ENCODE results near the gene TENM4.
"Not testable (repeated sequence)": the region's sequence is repeated elsewhere in the genome, so short reads cannot be mapped to it uniquely, and the experiment has no call there.

TENM4 gene

DNA sequence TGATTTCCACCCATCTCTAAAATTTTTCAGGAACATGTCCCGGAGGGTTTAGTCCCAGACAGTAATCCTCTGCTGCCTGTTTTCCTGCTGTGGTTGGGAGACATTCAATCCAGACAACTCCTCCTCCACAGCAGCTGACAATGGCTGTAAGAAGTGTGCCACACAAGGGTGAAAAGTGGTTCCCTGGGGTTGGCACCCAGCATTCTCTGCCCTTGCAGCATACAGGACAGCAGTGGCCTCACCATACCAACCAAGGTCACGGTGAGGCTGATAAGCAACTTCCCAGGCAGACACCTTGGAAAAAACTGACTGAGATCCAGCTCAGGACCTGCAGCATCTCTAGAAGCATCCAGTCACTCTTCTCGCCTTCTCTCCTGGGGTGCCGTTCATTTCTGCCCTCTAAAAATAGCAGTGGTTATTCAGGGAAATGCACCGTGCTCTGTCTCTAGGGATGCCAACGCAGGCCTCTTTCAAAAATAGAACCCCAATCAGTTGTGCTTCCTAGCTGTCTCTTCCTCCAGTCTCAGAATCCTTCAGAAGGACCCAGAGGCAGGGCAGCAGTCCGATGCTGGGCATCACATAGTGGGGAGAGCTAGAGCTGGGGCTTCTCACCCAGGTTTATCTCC lies 241.0 kb downstream of the TENM4 start:
- no peak for DNase-seq

DNA sequence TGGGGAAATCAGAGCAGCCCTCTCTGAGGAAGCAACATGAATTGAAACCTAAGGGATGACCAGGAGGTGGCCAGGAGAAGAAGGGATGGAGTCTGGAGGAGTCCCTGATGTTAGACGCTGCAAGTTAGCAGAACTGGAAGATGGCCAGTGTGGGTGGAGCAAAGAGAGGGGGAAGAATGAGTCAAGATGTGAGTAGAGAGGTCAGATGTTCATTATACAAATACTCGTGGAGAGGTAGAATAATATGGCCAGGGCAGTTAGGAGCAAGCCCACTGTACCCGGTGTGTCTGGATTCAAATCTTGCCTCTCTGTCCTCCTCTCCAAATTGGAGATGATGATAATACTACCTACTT lies 242.0 kb downstream of the TENM4 start:
- no peak for DNase-seq

DNA sequence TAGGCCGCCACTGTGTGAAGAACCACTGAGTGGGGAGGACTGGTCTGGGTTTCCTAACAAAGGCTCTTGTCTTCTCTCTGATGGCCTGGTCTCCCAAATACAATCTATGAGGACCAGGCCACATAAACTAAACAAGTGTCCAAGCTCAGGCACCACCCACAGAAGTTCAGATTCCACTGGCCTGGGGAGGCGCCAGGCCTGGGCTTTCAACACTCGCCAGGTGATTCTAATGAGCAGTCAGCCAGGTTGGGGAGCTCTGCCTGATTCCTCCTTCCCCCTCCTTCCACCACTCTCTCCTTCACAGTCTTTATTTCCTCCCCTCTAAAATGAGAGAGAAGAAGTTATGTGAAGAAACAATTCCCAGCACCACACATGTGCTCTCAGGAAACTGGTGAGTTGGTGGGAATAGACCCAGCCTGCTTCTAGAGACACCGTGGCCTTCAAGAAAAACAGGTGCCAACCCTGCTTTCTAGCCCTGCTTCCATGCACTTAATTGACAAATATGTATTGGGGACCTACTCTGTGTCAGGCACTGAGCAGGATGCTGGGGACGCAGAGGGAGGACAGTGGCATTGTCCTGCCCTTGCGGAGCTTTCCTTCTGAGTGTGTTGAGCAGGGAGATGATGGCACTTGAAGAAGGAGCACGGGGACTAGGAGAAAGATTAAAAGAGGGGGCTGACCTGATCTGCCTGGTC lies 242.5 kb downstream of the TENM4 start:
- no peak for DNase-seq

DNA sequence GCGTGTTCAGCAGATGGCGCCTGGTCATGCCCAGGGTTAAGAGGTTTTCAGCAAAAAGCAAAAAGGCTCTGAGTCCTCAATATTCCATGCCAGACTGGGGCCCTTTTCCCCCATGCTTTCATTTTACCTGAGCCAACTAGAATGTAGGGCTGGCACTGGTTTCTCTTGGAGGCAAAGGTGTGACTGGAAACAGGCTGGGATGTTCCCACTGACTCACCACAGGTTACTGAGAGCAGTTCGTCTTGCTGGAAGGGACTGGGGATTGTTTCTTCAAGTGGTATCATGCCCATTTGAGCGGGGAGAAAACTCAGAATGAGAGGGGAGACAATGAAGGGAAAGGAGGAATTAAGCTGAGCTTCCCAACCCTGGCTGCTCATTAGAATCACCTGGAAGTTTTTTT lies 243.9 kb downstream of the TENM4 start:
- DNase-seq = no peak

DNA sequence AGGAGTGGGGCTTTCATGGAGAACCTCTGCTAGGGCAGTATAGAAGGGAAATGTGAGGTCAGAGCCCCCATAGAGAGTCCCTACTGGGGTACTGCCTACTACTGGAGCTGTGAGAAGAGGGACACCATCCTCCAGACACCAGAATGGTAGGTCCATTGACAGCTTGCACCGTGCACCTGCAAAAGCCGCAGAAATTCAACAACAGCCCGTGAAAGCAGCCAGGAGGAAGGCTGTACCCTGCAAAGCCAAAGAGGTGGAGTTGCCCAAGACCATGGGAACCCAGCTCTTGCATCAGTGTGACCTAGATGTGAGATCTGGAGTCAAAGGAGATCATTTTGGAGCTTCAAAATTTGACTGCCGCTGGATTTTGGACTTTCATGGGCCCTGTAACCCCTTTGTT lies 245.6 kb downstream of the TENM4 start:
- no peak for DNase-seq

DNA sequence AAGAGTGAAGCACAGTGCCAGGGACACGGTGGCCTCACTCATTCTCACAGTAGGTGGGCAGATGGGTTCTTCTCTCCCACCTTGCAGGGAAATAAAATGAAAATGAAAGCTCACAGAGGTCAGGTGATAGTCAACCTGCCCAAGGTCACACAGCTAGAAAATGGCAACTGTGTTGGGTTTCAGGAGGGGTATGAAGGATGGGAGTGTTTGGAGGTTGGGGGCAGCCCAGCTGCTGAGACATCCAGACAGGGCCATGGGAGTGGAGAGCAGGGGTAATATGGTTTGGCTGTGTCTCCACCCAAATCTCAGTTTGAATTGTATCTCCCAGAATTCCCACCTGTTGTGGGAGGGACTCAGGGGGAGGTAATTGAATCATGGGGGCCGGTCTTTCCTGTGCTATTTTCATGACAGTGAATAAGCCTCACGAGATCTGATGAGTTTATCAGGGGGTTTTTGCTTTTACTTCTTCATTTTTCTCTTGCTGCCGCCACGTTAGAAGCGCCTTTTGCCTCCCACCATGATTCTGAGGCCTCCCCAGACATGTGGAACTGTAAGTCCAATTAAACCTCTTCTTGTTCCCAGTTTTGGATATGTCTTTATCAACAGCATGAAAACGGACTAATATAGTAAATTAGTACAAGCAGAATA lies 247.0 kb downstream of the TENM4 start:
- DNase-seq = no peak

DNA sequence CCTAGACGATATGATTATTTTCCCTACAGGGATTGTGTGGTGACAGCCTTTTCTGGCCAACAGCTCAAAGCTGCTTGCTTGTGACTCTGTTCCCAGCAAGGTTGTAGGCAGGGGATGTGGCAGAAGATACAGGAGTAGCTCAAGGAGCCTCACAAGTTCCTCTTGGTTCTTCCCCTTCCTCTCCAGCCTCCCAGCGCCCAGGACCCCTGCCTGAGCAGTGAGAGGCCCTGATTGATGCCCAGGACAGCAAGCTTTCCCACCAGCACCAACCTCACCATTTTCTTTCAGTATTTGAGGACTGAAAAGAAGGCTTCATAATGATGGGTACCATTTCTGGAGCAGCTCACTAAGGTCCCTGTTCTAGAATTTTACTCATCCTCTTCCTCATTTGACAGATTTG lies 248.0 kb downstream of the TENM4 start:
- DNase-seq = no peak

DNA sequence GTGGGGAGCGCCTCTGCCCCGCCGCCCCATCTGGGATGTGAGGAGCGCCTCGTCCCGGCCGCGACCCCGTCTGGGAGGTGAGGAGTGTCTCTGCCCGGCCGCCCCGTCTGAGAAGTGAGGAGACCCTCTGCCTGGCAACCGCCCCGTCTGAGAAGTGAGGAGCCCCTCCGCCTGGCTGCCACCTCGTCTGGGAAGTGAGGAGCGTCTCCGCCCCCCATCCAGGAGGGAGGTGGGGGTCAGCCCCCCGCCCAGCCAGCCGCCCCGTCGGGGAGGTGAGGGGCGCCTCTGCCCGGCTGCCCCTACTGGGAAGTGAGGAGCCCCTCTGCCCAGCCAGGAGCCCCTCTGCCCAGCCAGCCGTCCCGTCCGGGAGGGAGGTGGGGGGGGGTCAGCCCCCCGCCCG lies 249.1 kb downstream of the TENM4 start:
- DNase-seq = not testable (repeated sequence)

DNA sequence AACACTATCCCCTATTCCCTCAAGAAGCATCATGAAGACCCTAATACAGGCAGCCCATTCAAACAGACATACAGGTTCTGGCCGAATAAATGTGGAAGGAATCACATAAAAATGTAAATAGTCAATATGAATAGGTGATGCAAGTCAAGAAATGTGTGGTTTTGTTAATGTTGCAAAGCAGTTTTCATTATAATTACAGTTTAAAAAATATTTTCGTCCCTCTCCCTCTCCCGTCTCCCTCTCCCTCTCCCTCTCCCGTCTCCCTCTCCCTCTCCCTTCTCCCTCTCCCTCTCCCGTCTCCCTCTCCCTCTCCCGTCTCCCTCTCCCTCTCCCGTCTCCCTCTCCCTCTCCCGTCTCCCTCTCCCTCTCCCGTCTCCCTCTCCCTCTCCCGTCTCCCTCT lies 250.3 kb downstream of the TENM4 start:
- DNase-seq = not testable (repeated sequence)

DNA sequence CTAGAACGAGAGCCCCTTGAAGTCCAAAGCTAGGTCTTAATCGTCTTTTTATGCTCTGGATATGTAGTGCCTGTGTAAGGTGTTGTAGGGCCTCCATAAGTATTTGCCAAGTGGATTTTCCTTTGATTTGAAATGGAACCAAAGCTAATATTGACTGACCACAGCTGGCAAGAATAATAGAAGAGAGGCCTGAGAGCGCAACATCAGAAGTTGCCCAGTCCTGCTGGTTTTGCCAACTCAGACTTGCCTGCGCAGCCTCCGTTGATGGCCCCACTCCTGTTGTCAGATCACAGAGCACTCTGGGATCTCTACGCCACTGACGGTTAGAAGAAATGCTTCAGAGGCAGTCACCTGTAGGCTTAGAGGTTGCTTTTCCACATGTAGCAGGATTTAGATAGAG lies 251.2 kb downstream of the TENM4 start:
- peak; percentile 27 for DNase-seq

DNA sequence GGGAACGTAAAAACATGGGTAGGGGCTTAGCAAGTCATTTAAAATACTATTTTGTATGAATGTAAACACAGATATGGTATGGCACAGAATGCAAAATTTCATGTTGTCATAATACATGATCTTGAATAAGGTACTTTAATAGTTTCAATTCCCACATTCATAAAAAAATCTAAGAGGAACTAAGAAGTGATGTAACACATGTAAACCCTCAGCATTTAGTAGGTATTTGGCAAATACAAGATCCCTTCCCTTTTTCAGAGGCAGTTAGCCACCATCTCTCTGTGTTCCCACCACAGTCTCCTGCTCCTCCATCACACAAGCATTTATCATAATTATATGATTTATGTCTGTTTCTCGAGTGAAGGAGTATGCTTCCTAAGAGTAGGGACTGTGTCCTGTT lies 251.8 kb downstream of the TENM4 start:
- DNase-seq = no peak

DNA sequence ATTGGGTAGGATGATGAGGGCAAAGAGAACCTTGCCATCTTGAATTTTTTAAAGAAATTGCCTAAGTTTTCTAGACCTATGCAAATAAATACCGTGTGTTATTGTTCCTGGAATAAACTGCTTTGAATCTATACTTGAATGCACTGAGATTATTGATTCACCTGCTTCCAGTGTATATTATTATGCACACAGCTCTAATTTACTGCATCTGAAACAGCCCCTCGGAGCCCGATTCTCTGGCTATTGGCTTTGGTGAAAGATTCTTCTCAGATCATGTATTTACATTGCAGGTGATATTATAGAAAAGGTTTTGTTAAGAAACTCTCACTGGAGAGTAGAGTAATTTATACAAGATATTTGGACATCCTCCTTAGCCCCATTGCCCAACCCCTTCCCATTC lies 254.2 kb downstream of the TENM4 start:
- no peak for DNase-seq

DNA sequence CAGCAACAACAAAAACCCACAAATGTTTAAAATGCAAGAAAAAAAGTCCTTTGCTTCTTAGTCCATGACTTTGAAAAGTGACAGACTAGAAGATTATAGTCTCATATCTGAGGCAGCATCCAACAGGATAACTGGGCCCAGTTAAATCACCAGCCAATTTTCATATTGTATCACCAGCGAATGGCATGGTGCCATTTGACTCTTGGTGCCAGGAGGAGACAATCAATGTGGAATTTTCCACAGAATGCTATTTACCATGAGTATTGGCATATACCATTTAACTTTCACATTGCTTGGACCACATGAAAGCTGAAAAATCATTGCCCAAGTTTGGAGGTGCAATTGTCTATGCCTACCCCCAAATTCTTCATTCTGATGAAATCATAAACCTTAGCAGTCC lies 255.5 kb downstream of the TENM4 start:
- DNase-seq = no peak

DNA sequence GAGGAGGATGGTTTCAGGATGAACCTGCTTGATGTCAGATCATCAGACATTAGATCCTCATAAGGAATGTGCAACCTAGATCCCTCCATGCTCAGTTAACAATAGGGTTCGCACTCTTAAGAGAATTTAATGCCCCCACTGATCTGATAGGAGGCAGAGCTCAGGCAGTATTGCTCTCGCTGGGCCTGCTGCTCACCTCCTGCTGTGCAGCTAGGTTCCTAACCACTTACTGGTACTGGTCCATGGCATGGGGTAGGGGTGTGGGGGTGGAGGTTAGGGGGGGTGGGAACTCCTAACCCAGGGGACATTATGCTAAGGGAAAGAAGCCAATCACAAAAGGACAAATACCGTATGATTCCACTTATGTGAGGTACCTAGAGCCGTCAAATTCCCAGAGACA lies 256.5 kb downstream of the TENM4 start:
- no peak for DNase-seq

DNA sequence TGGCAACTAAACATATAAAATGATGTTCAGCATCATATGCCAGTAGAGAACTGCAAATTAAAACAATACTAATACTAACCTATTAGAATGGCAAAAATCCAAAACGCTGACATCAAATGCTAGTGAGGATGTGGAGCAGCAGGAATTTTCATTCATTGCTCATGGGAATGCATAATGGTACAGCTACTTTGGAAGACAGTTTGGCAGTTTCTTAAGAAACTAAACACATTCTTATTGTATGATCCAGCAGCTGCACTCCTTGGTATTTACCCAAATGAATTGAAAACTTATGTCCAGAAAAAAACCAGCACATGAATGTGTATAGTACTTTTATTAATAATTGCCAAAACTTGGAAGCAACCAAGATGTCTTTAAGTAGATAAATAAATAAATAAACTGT lies 258.0 kb downstream of the TENM4 start:
- DNase-seq = no peak

DNA sequence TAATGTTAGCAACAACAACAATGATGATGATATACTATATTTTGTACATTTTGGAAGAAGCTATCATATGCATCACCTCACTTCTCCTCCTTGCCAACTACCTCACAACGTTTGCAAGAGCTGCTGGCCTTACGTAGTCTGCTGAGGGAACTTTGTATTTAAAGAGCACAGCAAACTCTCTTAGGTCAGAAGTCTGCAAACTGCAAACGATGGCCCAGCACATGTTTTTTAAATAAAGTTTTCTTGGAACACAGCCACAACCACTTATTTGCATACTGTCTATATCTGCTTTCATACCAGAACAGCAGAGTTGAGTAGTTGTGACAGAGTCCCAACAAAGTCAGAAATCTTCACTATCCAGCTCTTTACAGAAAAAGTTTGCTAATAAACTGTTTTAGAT lies 261.7 kb downstream of the TENM4 start:
- DNase-seq = no peak

DNA sequence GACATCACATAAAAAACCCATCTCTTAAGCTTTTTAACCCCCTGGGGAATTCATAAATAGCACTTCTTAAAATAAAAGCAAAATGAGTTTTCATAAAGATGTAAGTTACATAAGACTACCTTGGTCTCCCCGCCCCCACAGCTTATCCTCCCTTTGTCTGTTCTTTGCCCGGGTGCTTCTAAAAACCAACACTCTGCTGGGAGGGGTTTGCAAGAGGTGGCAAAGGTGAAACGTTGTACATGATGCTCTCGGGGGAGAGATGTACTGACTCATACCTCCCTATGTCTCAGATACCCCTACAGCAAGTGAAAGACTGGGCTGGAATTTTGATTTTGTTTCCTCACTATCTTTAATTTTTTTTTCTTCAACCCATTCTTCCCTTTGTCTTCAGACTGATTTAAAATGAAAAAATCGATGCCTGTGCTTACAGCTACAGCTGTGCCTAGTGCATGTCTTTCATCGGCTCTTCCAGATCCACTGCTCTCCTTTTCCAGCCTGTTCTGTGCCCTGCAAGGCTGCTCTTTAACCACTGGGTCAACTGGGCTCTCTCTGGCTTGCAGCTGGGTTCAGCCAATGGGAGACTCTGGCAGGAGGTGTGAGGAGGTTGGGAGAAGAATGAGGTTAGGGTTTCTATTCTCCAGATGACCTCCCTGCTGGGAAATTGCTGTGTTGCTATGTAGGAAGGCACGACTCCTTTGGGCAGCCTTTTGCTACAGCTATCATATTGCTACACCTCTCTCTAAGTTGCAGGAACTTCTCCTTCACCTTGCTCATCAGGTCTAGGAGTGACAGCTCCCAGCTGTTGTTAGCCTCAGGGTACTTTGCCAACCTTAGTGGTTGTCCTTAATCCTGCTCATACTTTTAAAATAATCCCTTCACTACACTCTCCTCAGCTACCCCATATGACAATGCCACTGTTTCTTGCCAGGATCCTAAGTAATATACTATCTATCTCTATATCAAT lies 266.5 kb downstream of the TENM4 start:
- no peak for DNase-seq

DNA sequence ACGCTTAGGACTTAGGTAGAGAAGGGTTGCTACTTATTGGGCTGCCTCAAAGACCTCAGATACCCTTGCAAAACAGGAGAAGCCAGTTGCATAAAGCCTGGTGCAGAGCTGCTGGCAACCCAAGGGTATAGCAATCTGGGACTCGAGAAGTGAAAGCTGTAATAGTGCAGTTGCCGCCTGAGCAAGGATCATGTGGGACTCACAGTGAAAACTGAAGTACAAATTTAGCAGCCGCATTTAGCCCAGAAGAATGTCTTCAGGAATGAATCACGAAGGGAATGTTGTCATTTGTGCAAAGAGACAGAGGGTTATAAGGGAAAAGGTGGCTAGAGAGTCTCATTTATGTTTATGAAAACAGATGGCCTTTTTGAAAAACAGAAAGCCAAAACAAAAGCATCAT lies 267.2 kb downstream of the TENM4 start:
- no peak for DNase-seq

DNA sequence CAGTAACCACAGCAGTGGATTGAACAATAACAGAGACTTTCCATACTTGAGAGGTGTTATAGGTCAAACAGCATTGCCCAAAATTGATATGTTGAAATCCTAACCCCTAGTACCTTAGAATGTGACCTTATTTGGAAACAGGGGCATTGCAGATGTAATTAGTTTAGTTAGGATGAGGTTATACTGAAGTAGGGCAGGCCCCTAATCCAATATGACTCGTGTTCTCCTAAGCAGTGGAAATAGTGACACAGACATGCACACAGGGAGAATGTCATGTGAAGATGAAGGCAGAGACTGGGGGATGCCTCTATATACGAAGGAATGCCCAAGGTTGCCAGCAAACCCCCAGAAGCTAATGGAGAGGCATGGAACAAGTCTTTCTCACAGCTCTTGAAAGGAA lies 270.5 kb downstream of the TENM4 start:
- no peak for DNase-seq

DNA sequence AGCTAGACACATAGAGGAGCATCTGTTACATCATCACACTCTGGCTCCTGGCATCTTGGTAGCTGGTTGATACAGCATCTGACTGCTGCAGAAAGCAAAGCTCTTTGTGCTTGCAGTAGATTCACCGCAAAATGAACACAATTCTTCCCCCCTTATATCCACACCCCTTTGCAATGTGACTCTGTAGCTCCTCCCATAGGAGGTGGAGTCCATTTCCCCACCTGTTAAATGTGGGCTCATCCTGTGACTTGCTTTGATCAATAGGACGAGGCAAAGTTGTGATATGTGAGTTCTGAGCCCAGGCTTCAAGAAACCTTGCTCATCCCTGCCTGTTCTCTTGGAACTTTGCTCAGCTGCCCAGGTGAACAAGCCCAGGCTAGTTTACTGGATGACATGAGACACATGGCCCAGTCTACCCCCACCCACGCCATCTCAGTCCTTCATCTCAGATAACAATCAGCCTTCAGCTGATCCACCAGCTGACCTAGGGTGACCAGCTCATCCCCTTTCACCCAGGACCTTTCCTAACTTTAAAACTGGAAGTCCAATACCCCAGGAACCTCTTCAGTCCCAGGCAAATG lies 272.2 kb downstream of the TENM4 start:
- DNase-seq = no peak

DNA sequence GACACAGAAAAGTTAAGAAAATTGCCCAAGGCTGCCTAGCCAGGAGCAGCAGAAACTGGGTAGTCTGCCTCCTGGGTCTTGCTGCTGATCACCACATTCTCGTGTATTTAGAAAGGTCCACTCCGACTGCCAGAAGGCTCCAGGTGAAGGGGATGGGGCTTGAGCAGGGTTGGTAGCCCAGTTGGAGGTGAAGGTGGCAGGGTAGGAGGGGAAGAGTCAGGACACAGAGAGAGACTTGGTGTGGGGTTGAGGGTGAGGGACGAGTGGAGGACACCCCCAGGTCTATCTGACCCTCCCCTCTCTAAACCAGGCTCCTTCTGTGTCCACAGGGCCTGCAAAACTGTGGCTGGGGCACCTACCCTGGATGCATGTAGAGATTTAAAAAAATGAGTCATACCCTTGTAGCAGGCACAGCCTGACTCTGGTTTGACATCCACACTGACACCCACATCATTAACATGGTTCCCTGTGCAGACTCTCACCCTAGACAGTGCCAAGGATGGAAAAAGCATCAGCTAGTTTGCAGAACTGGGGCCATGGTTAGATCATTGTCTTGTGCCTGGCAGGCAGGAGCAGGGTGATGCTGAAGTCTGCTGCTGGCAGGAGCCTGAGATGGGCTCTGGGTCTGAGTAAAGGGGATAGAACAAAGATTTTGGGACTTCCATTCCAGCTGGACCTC lies 273.2 kb downstream of the TENM4 start:
- no peak for DNase-seq

DNA sequence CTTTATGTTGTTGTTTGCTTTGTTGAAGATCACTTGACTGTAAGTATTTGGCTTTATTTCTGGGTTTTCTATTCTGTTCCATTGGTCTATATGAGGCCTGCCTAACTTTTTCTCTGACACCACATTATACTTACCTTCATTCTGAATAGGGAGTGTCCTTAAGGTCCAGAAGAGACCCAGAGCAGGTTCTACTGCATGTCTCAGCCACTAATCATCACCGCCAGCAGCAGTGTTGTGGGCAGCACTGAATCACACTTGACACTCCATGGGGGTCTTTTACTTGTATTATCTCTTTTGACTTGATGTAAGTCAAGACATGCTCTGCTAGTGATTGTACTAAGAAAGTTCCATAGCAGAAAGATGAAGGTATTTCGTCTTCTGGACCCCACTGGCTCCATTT lies 274.9 kb downstream of the TENM4 start:
- DNase-seq = no peak
